Activated naive CD8-positive, alpha-beta T cell treated with anti-CD3 and anti-CD28 coated beads, Interleukin-2, amount 10 ng/mL, durations not matched to agents 7 days and 5 days (primary cell): ENCODE results near the gene NOP53. TPM values are rescaled to one million over a fixed set of nuclear protein-coding genes. Genes with fewer than 3 reads are reported as not detected.
"Not testable (repeated sequence)": the region's sequence is repeated elsewhere in the genome, so short reads cannot be mapped to it uniquely, and the experiment has no call there.

ENCODE experiments used
- ATAC-seq: fragments of 150-1000 bp; cut with Tn5 transposase; one replicate; pipeline ENCODE4 v1.10.0; 2021; ENCODE audit warnings: low read depth, moderate library complexity
- POLR2A ChIA-PET: fragments of 350-600 bp; sonication (Branson Sonifier 250); formaldehyde crosslinking; loops from one replicate; lab custom pipeline; 2021; ENCODE audit warnings: antibody characterized with exemption; lab: Charles Lee
- DNase-seq: peaks from one replicate; pipeline ENCODE4 v3.0.0; 2021
- H3K27ac Mint-ChIP-seq: one replicate; pipeline ENCODE4 v1.8.0; 2022; ENCODE audit warnings: mild to moderate bottlenecking, mixed read lengths
- H3K27me3 Mint-ChIP-seq: one replicate; pipeline ENCODE4 v1.8.0; 2022; ENCODE audit warnings: mild to moderate bottlenecking, moderate library complexity, mixed read lengths
- H3K36me3 Mint-ChIP-seq: one replicate; pipeline ENCODE4 v1.8.0; 2021; ENCODE audit warnings: mild to moderate bottlenecking, mixed read lengths
- H3K4me1 Mint-ChIP-seq: one replicate; pipeline ENCODE4 v1.8.0; 2021; ENCODE audit warnings: mixed read lengths
- H3K4me3 Mint-ChIP-seq: one replicate; pipeline ENCODE4 v1.8.0; 2022; ENCODE audit warnings: mild to moderate bottlenecking, moderate library complexity, mixed read lengths
- H3K9me3 Mint-ChIP-seq: one replicate; pipeline ENCODE4 v1.8.0; 2021; ENCODE audit warnings: mixed read lengths
- total RNA-seq, 2 experiments: library from RNA; stranded (reverse); gene quantifications; one replicate each; pipeline ENCODE4 v1.2.3, GENCODE V29; 2021

NOP53 gene
- total RNA-seq, 2 experiments from 2014 or later = 434 to 469 TPM

GRCh38 chr19:47802521-47803043 is 57.2 kb downstream of the NOP53 start:
- H3K4me1 Mint-ChIP-seq = no peaks in the 10 kb centered on the region
- ATAC-seq = no peak
- H3K9me3 Mint-ChIP-seq = no peaks in the 10 kb centered on the region
- no peak overlapping the region for H3K4me3 Mint-ChIP-seq
- H3K27ac Mint-ChIP-seq = no peak overlapping the region
- peaks cover 6% of the 10 kb centered on the region for H3K27me3 Mint-ChIP-seq
- DNase-seq = no peak
- POLR2A ChIA-PET = interaction anchor here (0.6 kb wide), 1 partner anchor 280 kb away, joined by 3 read pairs; no protein-coding TSS in a partner anchor
- no peaks in the 10 kb centered on the region for H3K36me3 Mint-ChIP-seq

GRCh38 chr19:47803148-47803547 is 57.8 kb downstream of the NOP53 start:
- DNase-seq, H3K4me3 Mint-ChIP-seq, POLR2A ChIA-PET, H3K9me3 Mint-ChIP-seq, H3K27me3 Mint-ChIP-seq, H3K36me3 Mint-ChIP-seq, H3K27ac Mint-ChIP-seq, ATAC-seq, H3K4me1 Mint-ChIP-seq: not testable (repeated sequence)

GRCh38 chr19:47803671-47804070 is 58.3 kb downstream of the NOP53 start:
- H3K4me1 Mint-ChIP-seq, DNase-seq, H3K36me3 Mint-ChIP-seq, H3K9me3 Mint-ChIP-seq, H3K27me3 Mint-ChIP-seq, H3K27ac Mint-ChIP-seq, H3K4me3 Mint-ChIP-seq, ATAC-seq, POLR2A ChIA-PET: not testable (repeated sequence)

GRCh38 chr19:47804451-47804850 is 59.1 kb downstream of the NOP53 start, which contains the start of gene TPRX1:
TPRX1 (minus strand) TSS chr19:47804551; CDS start chr19:47804539, 12 bp downstream.
- ATAC-seq, H3K4me1 Mint-ChIP-seq, H3K36me3 Mint-ChIP-seq, H3K4me3 Mint-ChIP-seq, DNase-seq, H3K27me3 Mint-ChIP-seq, H3K9me3 Mint-ChIP-seq, POLR2A ChIA-PET, H3K27ac Mint-ChIP-seq: not testable (repeated sequence)

- ATAC-seq (no peak), DNase-seq (no peak)
- POLR2A ChIA-PET = no interaction called here
- H3K9me3 Mint-ChIP-seq = no peaks in the 10 kb centered on the region
- no peaks in the 10 kb centered on the region for H3K36me3 Mint-ChIP-seq
- H3K27me3 Mint-ChIP-seq = peaks cover 3% of the 10 kb centered on the region
- no peak overlapping the region for H3K27ac Mint-ChIP-seq
- no peak overlapping the region for H3K4me3 Mint-ChIP-seq
- no peaks in the 10 kb centered on the region for H3K4me1 Mint-ChIP-seq
These were observed 60.0 kb downstream of the NOP53 start for GRCh38 chr19:47805313-47805712.

- Mint-ChIP-seq H3K9me3 (no peaks in the 10 kb centered on the region), H3K4me3 (no peak overlapping the region), H3K27ac (no peak overlapping the region), H3K36me3 (no peaks in the 10 kb centered on the region), H3K4me1 (no peaks in the 10 kb centered on the region), H3K27me3 (peaks cover 4% of the 10 kb centered on the region)
- no peak for DNase-seq
- POLR2A ChIA-PET = no interaction called here
- no peak for ATAC-seq
These were observed 61.1 kb downstream of the NOP53 start for GRCh38 chr19:47806435-47806834.

Other genes with a start within 250 kb of the NOP53 start
- gene NAPA, start 230.5 kb upstream of the NOP53 start, total RNA-seq = 100 to 1,000 TPM in 1 of 2 experiments, 10 to 100 TPM in 1; 96.4 to 103 TPM
- gene ZNF541, start 172.4 kb upstream of the NOP53 start, total RNA-seq = 1 to 10 TPM in 1 of 2 experiments, under 1 TPM in 1; 0.30 to 1.2 TPM
- gene BICRA, start 136.4 kb upstream of the NOP53 start, total RNA-seq = 10 to 100 TPM; 22.6 to 28.4 TPM
- under 1 TPM; 0.22 to 0.23 TPM for gene EHD2, start 32.1 kb upstream of the NOP53 start, total RNA-seq
- gene SELENOW, start 33.2 kb downstream of the NOP53 start, total RNA-seq = 100 to 1,000 TPM; 116 to 120 TPM
- gene TPRX1, start 59.0 kb downstream of the NOP53 start, total RNA-seq = not detected
- gene CRX, start 76.4 kb downstream of the NOP53 start, total RNA-seq = under 1 TPM in 1 of 2 experiments, not detected in 1; 0.06 TPM
- gene TPRX2, start 113.7 kb downstream of the NOP53 start, total RNA-seq = not detected
- not detected for gene SULT2A1, start 140.8 kb downstream of the NOP53 start, total RNA-seq
- gene BSPH1, start 246.6 kb downstream of the NOP53 start, total RNA-seq = not detected
- gene ELSPBP1, start 249.1 kb downstream of the NOP53 start, total RNA-seq = not detected